Mesodermal cell (in vitro differentiated cells): ENCODE data around the gene NOTCH2.

Source experiments
- H3K27ac ChIP-seq: 2 replicates; pipeline ENCODE4 v1.7.0; 2013; ENCODE audit warnings: mild to moderate bottlenecking, low read depth, low read length, moderate library complexity; ENCODE audit not compliant: severe bottlenecking
- H3K36me3 ChIP-seq: 2 replicates; pipeline ENCODE4 v1.7.1; 2013; ENCODE audit warnings: mild to moderate bottlenecking, low read length, moderate library complexity; ENCODE audit not compliant: control insufficient read depth, insufficient read depth
- H3K4me1 ChIP-seq: one replicate; pipeline ENCODE4 v1.7.1; 2013; ENCODE audit warnings: mild to moderate bottlenecking, low read length; ENCODE audit not compliant: insufficient read depth, control insufficient read depth, poor library complexity, severe bottlenecking
- H3K4me3 ChIP-seq: 2 replicates; pipeline ENCODE4 v1.7.0; 2013; ENCODE audit warnings: low read length, control low read depth, mild to moderate bottlenecking; ENCODE audit not compliant: insufficient read depth, poor library complexity, severe bottlenecking; ENCODE audit errors: extremely low read depth
- H3K9me3 ChIP-seq: 2 replicates; pipeline ENCODE4 v1.7.1; 2013; ENCODE audit warnings: mild to moderate bottlenecking, low read length, moderate library complexity; ENCODE audit not compliant: control insufficient read depth
- WGBS, 2 experiments: methylation state at CpG; one replicate each; pipeline ENCODE4 v1.1.5; 2013; ENCODE audit warnings: missing lambda C conversion rate in 2 of 2; ENCODE audit not compliant: insufficient coverage in 2 of 2; 5-methylcytosine and 5-hydroxymethylcytosine counted together

Gene NOTCH2

GRCh38 chr1:119974013-119974412 is 95.4 kb downstream of the NOTCH2 start:
- Histone ChIP-seq H3K4me1 (no peaks in the 10 kb centered on the region), H3K36me3 (peaks cover 34% of the 10 kb centered on the region), H3K27ac (no peak overlapping the region), H3K9me3 (no peaks in the 10 kb centered on the region), H3K4me3 (no peak overlapping the region)

- 98% methylated on average over 3 to 4 of the region's 4 CpGs for WGBS, 2 experiments
- Histone ChIP-seq H3K4me1 (no peaks in the 10 kb centered on the region), H3K36me3 (peaks cover 52% of the 10 kb centered on the region), H3K27ac (no peak overlapping the region), H3K9me3 (no peaks in the 10 kb centered on the region), H3K4me3 (no peak overlapping the region)
Observed at GRCh38 chr1:119971710-119972570, 97.5 kb downstream of the NOTCH2 start.

GRCh38 chr1:119968601-119969000 is 100.9 kb downstream of the NOTCH2 start:
- H3K9me3 ChIP-seq: no peaks in the 10 kb centered on the region
- H3K4me3 ChIP-seq: no peak overlapping the region
- no CpG with 5 or more reads among the region's 1 CpG for WGBS, 2 experiments
- peaks cover 75% of the 10 kb centered on the region for H3K36me3 ChIP-seq
- H3K27ac ChIP-seq: no peak overlapping the region
- no peaks in the 10 kb centered on the region for H3K4me1 ChIP-seq

- Histone ChIP-seq H3K4me1 (no peaks in the 10 kb centered on the region), H3K4me3 (no peak overlapping the region), H3K9me3 (no peaks in the 10 kb centered on the region), H3K36me3 (peaks cover 80% of the 10 kb centered on the region), H3K27ac (no peak overlapping the region)
- 86 to 100% methylated on average over 1 of the region's 1 CpG for WGBS, 2 experiments
Observed at GRCh38 chr1:119968068-119968492, 101.4 kb downstream of the NOTCH2 start.

- H3K27ac ChIP-seq: no peak overlapping the region
- H3K4me1 ChIP-seq: no peaks in the 10 kb centered on the region
- WGBS, 2 experiments: 100% methylated on average over 1 of the region's 2 CpGs
- no peak overlapping the region for H3K4me3 ChIP-seq
- H3K9me3 ChIP-seq: no peaks in the 10 kb centered on the region
- H3K36me3 ChIP-seq: peaks cover 77% of the 10 kb centered on the region
Observed at GRCh38 chr1:119966681-119967080, 102.8 kb downstream of the NOTCH2 start.

GRCh38 chr1:119966020-119966419 is 103.4 kb downstream of the NOTCH2 start:
- no peaks in the 10 kb centered on the region for H3K9me3 ChIP-seq
- peaks cover 72% of the 10 kb centered on the region for H3K36me3 ChIP-seq
- WGBS, 2 experiments: 90% methylated on average over 3 of the region's 4 CpGs; no CpG with 5 or more reads in 1 of the 2 experiments
- H3K4me1 ChIP-seq: no peaks in the 10 kb centered on the region
- no peak overlapping the region for H3K27ac ChIP-seq
- no peak overlapping the region for H3K4me3 ChIP-seq

GRCh38 chr1:119964673-119965363 is 104.6 kb downstream of the NOTCH2 start:
- 88 to 100% methylated on average over 1 of the region's 1 CpG for WGBS, 2 experiments
- peaks cover 64% of the 10 kb centered on the region for H3K36me3 ChIP-seq
- H3K4me3 ChIP-seq: no peak overlapping the region
- H3K4me1 ChIP-seq: peaks cover 3% of the 10 kb centered on the region
- H3K27ac ChIP-seq: no peak overlapping the region
- no peaks in the 10 kb centered on the region for H3K9me3 ChIP-seq

GRCh38 chr1:119962296-119962968 is 107.0 kb downstream of the NOTCH2 start:
- no peak overlapping the region for H3K4me3 ChIP-seq
- peaks cover 62% of the 10 kb centered on the region for H3K36me3 ChIP-seq
- H3K4me1 ChIP-seq: peaks cover 3% of the 10 kb centered on the region

GRCh38 chr1:119960501-119960900 is 109.0 kb downstream of the NOTCH2 start:
- WGBS, 2 experiments: 80 to 100% methylated on average over 1 of the region's 4 CpGs
- H3K4me1 ChIP-seq: peaks cover 3% of the 10 kb centered on the region

More at GRCh38 chr1:119962296-119962968, 107.0 kb downstream of the NOTCH2 start:
- Histone ChIP-seq H3K27ac (no peak overlapping the region), H3K9me3 (no peaks in the 10 kb centered on the region)
- 92 to 100% methylated on average over 2 to 4 of the region's 5 CpGs for WGBS, 2 experiments

GRCh38 chr1:119959268-119960220 is 109.9 kb downstream of the NOTCH2 start:
- Histone ChIP-seq H3K36me3 (peaks cover 43% of the 10 kb centered on the region), H3K4me1 (peaks cover 3% of the 10 kb centered on the region), H3K9me3 (no peaks in the 10 kb centered on the region), H3K4me3 (no peak overlapping the region), H3K27ac (no peak overlapping the region)
- WGBS, 2 experiments: 95 to 96% methylated on average over 3 to 4 of the region's 7 CpGs

More at GRCh38 chr1:119960501-119960900, 109.0 kb downstream of the NOTCH2 start:
- Histone ChIP-seq H3K4me3 (no peak overlapping the region), H3K27ac (no peak overlapping the region), H3K9me3 (no peaks in the 10 kb centered on the region), H3K36me3 (peaks cover 46% of the 10 kb centered on the region)
